PFSK-1 (cell line): Measurements from ENCODE around the gene GFOD1.

Experiments used
- FOXP2 ChIP-seq: optimal IDR thresholded peaks from 2 replicates; pipeline ENCODE3; 2011; ENCODE audit warnings: borderline replicate concordance, control low read depth, inconsistent platforms; ENCODE audit not compliant: insufficient read depth; ENCODE audit errors: extremely low read length, extremely low read depth
- POLR2AphosphoS5 ChIP-seq: IDR thresholded peaks from 2 replicates; pipeline ENCODE4 v1.6.1; 2012; ENCODE audit warnings: low read depth, mild to moderate bottlenecking, control low read depth, low read length, moderate library complexity
- SIN3A ChIP-seq: IDR thresholded peaks from 2 replicates; pipeline ENCODE4 v1.6.1; 2012; ENCODE audit warnings: mild to moderate bottlenecking, low read length, moderate library complexity, borderline replicate concordance; ENCODE audit not compliant: insufficient read depth
- TAF1 ChIP-seq: IDR thresholded peaks from 2 replicates; pipeline ENCODE4 v1.6.1; 2012; ENCODE audit warnings: low read length, control low read depth, borderline replicate concordance; ENCODE audit not compliant: insufficient read depth
- TF ChIP-seq, protein P1 (sequence below), 2 experiments: IDR thresholded peaks; 2 replicates each; pipeline versions ENCODE4 v1.6.1 to v1.8.0; 2011 to 2012; ENCODE audit warnings: low read depth in 2 of 2, low read length in 2 of 2, control low read depth in 1 of 2, inconsistent platforms in 1 of 2, mild to moderate bottlenecking in 1 of 2, moderate library complexity in 1 of 2; ENCODE audit not compliant: insufficient read depth in 1 of 2

Gene GFOD1

DNA sequence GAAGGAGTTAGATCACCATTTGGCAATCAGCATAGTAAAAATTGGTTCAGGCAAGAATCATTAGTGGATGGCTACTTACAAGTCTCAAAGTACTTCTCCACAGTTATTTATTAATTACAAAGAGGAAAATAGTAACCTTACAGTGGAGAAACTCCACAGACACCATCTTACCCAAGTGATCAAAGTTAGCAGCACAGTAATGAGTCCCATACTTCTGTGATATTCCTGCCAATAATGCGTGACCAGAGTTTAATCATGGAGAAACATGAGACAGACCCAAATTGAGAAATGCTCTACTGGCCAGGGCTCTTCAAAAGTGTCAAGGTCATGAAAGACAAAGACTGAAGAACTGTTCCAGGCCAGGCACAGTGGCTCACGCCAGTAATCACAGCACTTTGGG is 168.6 kb downstream of the GFOD1 start:
- TF ChIP-seq POLR2AphosphoS5, result no peak
- no peak for TF ChIP-seq SIN3A
- no peak for TF ChIP-seq FOXP2
- TF ChIP-seq, protein P1, sequence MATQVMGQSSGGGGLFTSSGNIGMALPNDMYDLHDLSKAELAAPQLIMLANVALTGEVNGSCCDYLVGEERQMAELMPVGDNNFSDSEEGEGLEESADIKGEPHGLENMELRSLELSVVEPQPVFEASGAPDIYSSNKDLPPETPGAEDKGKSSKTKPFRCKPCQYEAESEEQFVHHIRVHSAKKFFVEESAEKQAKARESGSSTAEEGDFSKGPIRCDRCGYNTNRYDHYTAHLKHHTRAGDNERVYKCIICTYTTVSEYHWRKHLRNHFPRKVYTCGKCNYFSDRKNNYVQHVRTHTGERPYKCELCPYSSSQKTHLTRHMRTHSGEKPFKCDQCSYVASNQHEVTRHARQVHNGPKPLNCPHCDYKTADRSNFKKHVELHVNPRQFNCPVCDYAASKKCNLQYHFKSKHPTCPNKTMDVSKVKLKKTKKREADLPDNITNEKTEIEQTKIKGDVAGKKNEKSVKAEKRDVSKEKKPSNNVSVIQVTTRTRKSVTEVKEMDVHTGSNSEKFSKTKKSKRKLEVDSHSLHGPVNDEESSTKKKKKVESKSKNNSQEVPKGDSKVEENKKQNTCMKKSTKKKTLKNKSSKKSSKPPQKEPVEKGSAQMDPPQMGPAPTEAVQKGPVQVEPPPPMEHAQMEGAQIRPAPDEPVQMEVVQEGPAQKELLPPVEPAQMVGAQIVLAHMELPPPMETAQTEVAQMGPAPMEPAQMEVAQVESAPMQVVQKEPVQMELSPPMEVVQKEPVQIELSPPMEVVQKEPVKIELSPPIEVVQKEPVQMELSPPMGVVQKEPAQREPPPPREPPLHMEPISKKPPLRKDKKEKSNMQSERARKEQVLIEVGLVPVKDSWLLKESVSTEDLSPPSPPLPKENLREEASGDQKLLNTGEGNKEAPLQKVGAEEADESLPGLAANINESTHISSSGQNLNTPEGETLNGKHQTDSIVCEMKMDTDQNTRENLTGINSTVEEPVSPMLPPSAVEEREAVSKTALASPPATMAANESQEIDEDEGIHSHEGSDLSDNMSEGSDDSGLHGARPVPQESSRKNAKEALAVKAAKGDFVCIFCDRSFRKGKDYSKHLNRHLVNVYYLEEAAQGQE (IDR thresholded peaks at IDR 0.05; ENCODE audit: insufficient read depth in 1 of 2, low read depth in 2 of 2, low read length in 2 of 2), result no peak
- no peak for TF ChIP-seq TAF1

DNA sequence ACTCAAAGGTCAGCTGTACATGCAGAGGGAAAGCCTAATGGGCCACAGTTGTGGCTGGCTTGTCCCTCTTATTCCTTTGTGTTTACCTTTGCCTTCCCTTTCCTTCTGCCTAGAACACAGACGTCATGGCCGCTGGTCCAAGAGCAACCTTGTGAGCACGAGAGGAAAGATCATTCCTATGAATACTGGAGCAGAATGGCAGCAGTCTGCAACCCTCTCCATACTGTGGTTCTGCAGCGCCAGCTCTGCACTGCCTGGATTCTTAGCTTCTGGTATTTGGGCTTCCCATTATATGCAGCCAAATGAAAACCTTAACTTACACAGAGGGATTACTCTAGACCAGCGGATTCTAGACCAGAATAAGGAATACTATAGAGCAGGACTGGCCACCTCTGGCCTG is 171.5 kb downstream of the GFOD1 start:
- no peak for TF ChIP-seq FOXP2
- no peak for TF ChIP-seq SIN3A
- no peak for TF ChIP-seq TAF1
- TF ChIP-seq POLR2AphosphoS5, result no peak
- TF ChIP-seq, protein P1 (IDR thresholded peaks at IDR 0.05; ENCODE audit: insufficient read depth in 1 of 2, low read depth in 2 of 2, low read length in 2 of 2), result no peak

DNA sequence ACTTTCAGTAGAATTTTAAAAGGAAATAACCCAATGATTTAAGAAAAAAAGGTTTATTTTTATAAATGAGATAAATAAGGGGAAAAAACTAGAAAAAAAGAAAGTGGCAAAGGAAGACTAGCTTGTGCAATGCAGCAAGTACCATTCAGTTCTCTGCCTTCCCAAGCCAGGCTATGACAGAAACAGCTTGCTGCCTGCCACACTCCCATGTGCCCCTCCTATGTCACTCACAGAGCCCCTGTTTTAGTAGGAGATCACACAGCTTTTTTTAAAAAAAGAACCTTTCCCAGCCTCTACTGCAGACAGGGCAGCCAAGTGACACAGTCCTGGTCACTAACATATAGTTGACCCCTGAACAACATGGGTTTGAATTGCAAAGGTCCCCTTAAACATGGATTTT is 172.6 kb downstream of the GFOD1 start:
- no peak for TF ChIP-seq SIN3A
- TF ChIP-seq TAF1, result no peak
- TF ChIP-seq FOXP2, result no peak
- TF ChIP-seq, protein P1 (IDR thresholded peaks at IDR 0.05; ENCODE audit: insufficient read depth in 1 of 2, low read depth in 2 of 2, low read length in 2 of 2), result no peak
- no peak for TF ChIP-seq POLR2AphosphoS5

DNA sequence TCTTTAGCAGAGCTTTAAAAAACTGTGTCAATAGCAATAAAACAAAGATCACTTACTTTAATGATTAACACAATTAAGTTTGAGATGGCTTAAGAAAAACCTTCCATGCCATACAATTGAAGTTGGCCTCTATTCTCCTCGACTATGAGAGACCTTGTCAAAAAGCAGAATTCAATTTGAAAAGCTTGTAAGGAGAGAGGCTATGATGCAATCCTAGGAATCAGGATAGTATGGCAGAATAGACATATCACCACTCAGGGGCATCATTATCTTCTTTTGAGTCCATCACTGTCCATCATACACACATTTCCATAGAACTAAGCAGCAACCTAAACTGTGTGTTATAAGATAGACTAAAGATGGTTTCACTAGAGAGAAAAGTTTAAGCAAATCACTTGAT is 176.2 kb downstream of the GFOD1 start:
- TF ChIP-seq SIN3A (no peak), POLR2AphosphoS5 (no peak), TAF1 (no peak), FOXP2 (no peak)
- TF ChIP-seq, protein P1 (IDR thresholded peaks at IDR 0.05; ENCODE audit: insufficient read depth in 1 of 2, low read depth in 2 of 2, low read length in 2 of 2), result no peak

DNA sequence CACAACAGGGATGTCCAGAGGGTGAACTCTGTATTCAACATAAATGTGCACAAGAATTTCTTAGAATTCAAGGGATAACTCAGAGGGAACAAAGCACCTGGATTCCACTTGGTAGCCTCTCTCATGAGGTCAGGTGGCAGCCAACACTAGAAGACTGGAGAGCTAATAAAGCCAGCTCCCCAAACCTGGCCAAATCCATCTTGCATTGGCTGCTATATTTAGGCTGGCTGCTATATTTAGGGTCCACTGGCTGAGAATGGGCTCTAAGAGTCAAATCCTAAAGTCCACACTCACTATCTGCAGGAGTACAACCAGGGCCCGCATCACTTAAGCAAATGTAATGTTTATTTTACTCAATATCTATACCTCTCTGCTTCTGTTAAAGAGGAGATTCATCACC is 179.1 kb downstream of the GFOD1 start:
- TF ChIP-seq FOXP2 (no peak), TAF1 (no peak), POLR2AphosphoS5 (no peak), SIN3A (no peak)
- TF ChIP-seq, protein P1 (IDR thresholded peaks at IDR 0.05; ENCODE audit: insufficient read depth in 1 of 2, low read depth in 2 of 2, low read length in 2 of 2), result no peak
